ENCODE measurements around the gene VTI1A.
"Not testable (repeated sequence)": the region's sequence is repeated elsewhere in the genome, so short reads cannot be mapped to it uniquely, and the experiment has no call there.

The VTI1A gene

GRCh38 chr10:112588225-112588990, 141.4 kb downstream of the VTI1A start:
- DNase-seq (ENCODE audit: low read depth in 3 of 3), result no peak

- no peak for DNase-seq (ENCODE audit: low read depth in 3 of 3)
These were observed 142.1 kb downstream of the VTI1A start for GRCh38 chr10:112589081-112589480.

- not testable (repeated sequence) for DNase-seq (ENCODE audit: low read depth in 3 of 3)
These were observed 143.8 kb downstream of the VTI1A start for GRCh38 chr10:112590786-112591185.

GRCh38 chr10:112593023-112593422, 146.0 kb downstream of the VTI1A start:
- no peak for DNase-seq (ENCODE audit: low read depth in 3 of 3)

GRCh38 chr10:112601214-112602090, 154.4 kb downstream of the VTI1A start:
- no peak for DNase-seq (ENCODE audit: low read depth in 3 of 3)

GRCh38 chr10:112603062-112603461, 156.0 kb downstream of the VTI1A start:
- DNase-seq (ENCODE audit: low read depth in 3 of 3), result no peak

GRCh38 chr10:112605063-112605462, 158.0 kb downstream of the VTI1A start:
- DNase-seq (ENCODE audit: low read depth in 3 of 3), result no peak

GRCh38 chr10:112607506-112607905, 160.5 kb downstream of the VTI1A start:
- DNase-seq (ENCODE audit: low read depth in 3 of 3), result no peak

- DNase-seq (ENCODE audit: low read depth in 3 of 3), result no peak
These were observed 166.6 kb downstream of the VTI1A start for GRCh38 chr10:112613620-112614019.

- DNase-seq (ENCODE audit: low read depth in 3 of 3), result no peak
These were observed 167.1 kb downstream of the VTI1A start for GRCh38 chr10:112614072-112614471.

GRCh38 chr10:112614586-112614985, 167.6 kb downstream of the VTI1A start:
- no peak for DNase-seq (ENCODE audit: low read depth in 3 of 3)

GRCh38 chr10:112615269-112615668, 168.3 kb downstream of the VTI1A start:
- no peak for DNase-seq (ENCODE audit: low read depth in 3 of 3)

- DNase-seq (ENCODE audit: low read depth in 3 of 3), result no peak
These were observed 169.6 kb downstream of the VTI1A start for GRCh38 chr10:112616647-112617046.

- DNase-seq (ENCODE audit: low read depth in 3 of 3), result no peak
These were observed 171.8 kb downstream of the VTI1A start for GRCh38 chr10:112618814-112619213.

- DNase-seq (ENCODE audit: low read depth in 3 of 3), result no peak
These were observed 172.5 kb downstream of the VTI1A start for GRCh38 chr10:112619556-112619955.

- DNase-seq (ENCODE audit: low read depth in 3 of 3), result no peak
These were observed 175.8 kb downstream of the VTI1A start for GRCh38 chr10:112622786-112623185.

- DNase-seq (ENCODE audit: low read depth in 3 of 3), result no peak
These were observed 177.6 kb downstream of the VTI1A start for GRCh38 chr10:112624546-112625048.

- no peak for DNase-seq (ENCODE audit: low read depth in 3 of 3)
These were observed 182.1 kb downstream of the VTI1A start for GRCh38 chr10:112628951-112629609.

GRCh38 chr10:112631501-112632400, 184.7 kb downstream of the VTI1A start:
- no peak for DNase-seq (ENCODE audit: low read depth in 3 of 3)

- no peak for DNase-seq (ENCODE audit: low read depth in 3 of 3)
These were observed 187.2 kb downstream of the VTI1A start for GRCh38 chr10:112634096-112634830.
